Brain microvascular endothelial cell (primary cell): ENCODE data around the gene OLFM2.
"Not testable (repeated sequence)": the region's sequence is repeated elsewhere in the genome, so short reads cannot be mapped to it uniquely, and the experiment has no call there.

Experiments
- DNase-seq: peaks from one replicate; pipeline ENCODE4 v3.0.0-alpha.2; 2020
- H3K27ac ChIP-seq: fragments of 250-450 bp; sonication (Bioruptor Pico); 2 replicates; pipeline ENCODE4 v1.5.1; 2020; ENCODE audit warnings: mild to moderate bottlenecking, moderate library complexity
- H3K27me3 ChIP-seq: fragments of 250-450 bp; sonication (Bioruptor Pico); replicated peaks from 2 replicates; pipeline ENCODE4 v1.5.1; 2020; ENCODE audit warnings: mild to moderate bottlenecking
- H3K36me3 ChIP-seq: fragments of 250-450 bp; sonication (Bioruptor Pico); replicated peaks from 2 replicates; pipeline ENCODE4 v1.5.1; 2020; ENCODE audit warnings: mild to moderate bottlenecking
- H3K4me3 ChIP-seq: 2 replicates; pipeline ENCODE4 v1.5.1; 2011; ENCODE audit warnings: low read depth, mild to moderate bottlenecking, control low read depth, low read length, moderate library complexity
- CTCF ChIP-seq: IDR thresholded peaks from 2 replicates; pipeline ENCODE4 v1.5.1; 2011; ENCODE audit warnings: low read depth, mild to moderate bottlenecking, moderate library complexity, low read length, control low read depth, inconsistent platforms; ENCODE audit errors: missing control alignments
- in situ Hi-C: cut with HindIII; loops from 2 replicates; pipeline ENCODE4 v1.10.0; 2017; ENCODE audit warnings: low sequenced_read_pairs, low pct_ligation_motif_present

OLFM2 gene

GRCh38 chr19:9848060-9848459 lies 88.3 kb downstream of the OLFM2 start:
- no peak overlapping the region for H3K27ac ChIP-seq
- H3K4me3 ChIP-seq = no peak overlapping the region
- no peak for DNase-seq
- peaks cover 23% of the 10 kb centered on the region for H3K36me3 ChIP-seq
- in situ Hi-C loops = no loop called here
- no peaks in the 10 kb centered on the region for H3K27me3 ChIP-seq
- TF ChIP-seq CTCF = peak; percentile 64

GRCh38 chr19:9847087-9847671 lies 89.1 kb downstream of the OLFM2 start:
- peak overlapping the region; percentile 18 for H3K27ac ChIP-seq
- H3K36me3 ChIP-seq = peaks cover 32% of the 10 kb centered on the region
- DNase-seq = peak; percentile 93
- in situ Hi-C loops = no loop called here
- TF ChIP-seq CTCF = peak; percentile 95
- no peak overlapping the region for H3K4me3 ChIP-seq
- H3K27me3 ChIP-seq = no peaks in the 10 kb centered on the region

- in situ Hi-C loops, H3K27me3 ChIP-seq, DNase-seq, H3K4me3 ChIP-seq, H3K27ac ChIP-seq: not testable (repeated sequence)
- peaks cover 50% of the 10 kb centered on the region for H3K36me3 ChIP-seq
Measured at GRCh38 chr19:9843626-9844273, 92.6 kb downstream of the OLFM2 start.

GRCh38 chr19:9842834-9843625 lies 93.3 kb downstream of the OLFM2 start:
- no peak for TF ChIP-seq CTCF
- Histone ChIP-seq H3K27me3 (no peaks in the 10 kb centered on the region), H3K4me3 (no peak overlapping the region), H3K27ac (no peak overlapping the region), H3K36me3 (peaks cover 49% of the 10 kb centered on the region)
- DNase-seq = no peak
- in situ Hi-C loops = no loop called here

GRCh38 chr19:9839415-9839814 lies 96.9 kb downstream of the OLFM2 start:
- in situ Hi-C loops = no loop called here
- Histone ChIP-seq H3K4me3 (no peak overlapping the region), H3K36me3 (peaks cover 45% of the 10 kb centered on the region), H3K27me3 (no peaks in the 10 kb centered on the region), H3K27ac (no peak overlapping the region)
- DNase-seq = no peak
- TF ChIP-seq CTCF = no peak

- Histone ChIP-seq H3K27ac (no peak overlapping the region), H3K27me3 (no peaks in the 10 kb centered on the region), H3K36me3 (peaks cover 34% of the 10 kb centered on the region), H3K4me3 (no peak overlapping the region)
- DNase-seq = no peak
- no peak for TF ChIP-seq CTCF
- in situ Hi-C loops = no loop called here
Measured at GRCh38 chr19:9838324-9838723, 98.0 kb downstream of the OLFM2 start.
